Cardiac fibroblast (primary cell): ENCODE measurements around the gene PTPRG.

Experiments used
- DNase-seq, 2 donors: peaks; one replicate each; pipeline versions ENCODE4 v3.0.0 to v3.0.0-alpha.2; 2010; ENCODE audit warnings: low read depth in 2 of 2
- H3K4me3 ChIP-seq, 2 donors: replicated peaks in 1 of 2; 1 replicate in 1 of 2; 2 replicates in 1 of 2; pipeline ENCODE4 v1.5.1; 2011; ENCODE audit warnings: low read depth in 2 of 2, low read length in 2 of 2, mild to moderate bottlenecking in 2 of 2, moderate library complexity in 1 of 2
- TF ChIP-seq, protein P1 (sequence below): IDR thresholded peaks from one replicate; pipeline ENCODE4 v1.5.1; 2011; ENCODE audit warnings: low read depth, mild to moderate bottlenecking, low read length, inconsistent platforms

The PTPRG gene

DNA sequence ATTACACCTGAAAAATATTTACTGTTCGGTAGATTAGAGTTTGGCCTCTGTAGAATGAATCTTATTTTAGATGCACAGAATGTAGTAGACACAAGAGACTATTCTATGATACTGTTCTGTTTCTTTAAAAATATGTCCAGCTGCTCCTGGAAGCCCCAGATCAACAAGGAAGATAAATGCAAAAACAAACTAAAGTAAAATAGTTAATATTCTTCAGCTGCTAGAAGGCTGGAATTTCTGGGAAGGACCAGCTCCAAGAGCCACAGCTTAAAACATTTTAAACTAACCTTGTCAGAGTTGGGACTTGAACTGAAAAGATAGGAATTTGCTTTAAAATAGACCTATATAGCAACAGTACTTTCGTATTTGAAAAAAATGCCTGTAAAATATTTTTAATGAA lies 277.9 kb downstream of the PTPRG start:
- no peak overlapping the region for H3K4me3 ChIP-seq
- no peak for DNase-seq
- TF ChIP-seq, protein P1, sequence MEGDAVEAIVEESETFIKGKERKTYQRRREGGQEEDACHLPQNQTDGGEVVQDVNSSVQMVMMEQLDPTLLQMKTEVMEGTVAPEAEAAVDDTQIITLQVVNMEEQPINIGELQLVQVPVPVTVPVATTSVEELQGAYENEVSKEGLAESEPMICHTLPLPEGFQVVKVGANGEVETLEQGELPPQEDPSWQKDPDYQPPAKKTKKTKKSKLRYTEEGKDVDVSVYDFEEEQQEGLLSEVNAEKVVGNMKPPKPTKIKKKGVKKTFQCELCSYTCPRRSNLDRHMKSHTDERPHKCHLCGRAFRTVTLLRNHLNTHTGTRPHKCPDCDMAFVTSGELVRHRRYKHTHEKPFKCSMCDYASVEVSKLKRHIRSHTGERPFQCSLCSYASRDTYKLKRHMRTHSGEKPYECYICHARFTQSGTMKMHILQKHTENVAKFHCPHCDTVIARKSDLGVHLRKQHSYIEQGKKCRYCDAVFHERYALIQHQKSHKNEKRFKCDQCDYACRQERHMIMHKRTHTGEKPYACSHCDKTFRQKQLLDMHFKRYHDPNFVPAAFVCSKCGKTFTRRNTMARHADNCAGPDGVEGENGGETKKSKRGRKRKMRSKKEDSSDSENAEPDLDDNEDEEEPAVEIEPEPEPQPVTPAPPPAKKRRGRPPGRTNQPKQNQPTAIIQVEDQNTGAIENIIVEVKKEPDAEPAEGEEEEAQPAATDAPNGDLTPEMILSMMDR = no peak

DNA sequence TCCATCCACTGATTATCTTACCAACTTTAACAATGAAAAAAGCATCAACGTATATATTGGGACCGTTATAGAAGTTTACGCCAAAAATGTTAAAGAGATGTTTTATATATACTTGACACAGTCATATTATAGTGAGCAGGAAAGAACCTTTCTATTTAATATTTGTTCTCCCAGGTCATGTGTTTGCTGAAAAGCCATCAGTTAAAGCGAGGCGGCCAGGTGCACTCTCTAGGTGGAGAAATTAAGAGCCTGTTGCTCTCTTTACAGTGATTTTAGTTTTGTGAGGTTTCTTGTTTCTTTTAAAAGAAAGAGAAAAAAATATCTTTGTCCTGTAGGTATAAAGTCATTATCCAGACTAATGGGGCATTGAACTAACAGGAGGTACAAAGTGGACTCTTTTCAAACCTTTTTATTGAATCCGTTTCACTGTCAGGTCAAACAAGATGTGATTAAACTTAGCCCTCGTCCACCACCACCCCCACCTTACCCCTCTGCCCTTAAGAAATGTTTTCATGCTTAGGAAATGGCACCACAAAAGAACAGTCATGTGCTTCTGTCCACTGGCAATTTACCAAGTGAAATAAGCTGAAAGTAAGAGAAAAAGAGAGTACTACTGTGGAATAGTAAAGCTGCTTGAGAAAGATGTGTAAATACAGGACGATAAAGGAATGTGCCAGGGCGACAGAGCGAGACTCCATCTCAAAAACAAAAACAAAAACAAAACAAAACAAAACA lies 279.9 kb downstream of the PTPRG start:
- DNase-seq = peak; percentile 80 to 85
- H3K4me3 ChIP-seq = no peak overlapping the region
- TF ChIP-seq, protein P1 = no peak

DNA sequence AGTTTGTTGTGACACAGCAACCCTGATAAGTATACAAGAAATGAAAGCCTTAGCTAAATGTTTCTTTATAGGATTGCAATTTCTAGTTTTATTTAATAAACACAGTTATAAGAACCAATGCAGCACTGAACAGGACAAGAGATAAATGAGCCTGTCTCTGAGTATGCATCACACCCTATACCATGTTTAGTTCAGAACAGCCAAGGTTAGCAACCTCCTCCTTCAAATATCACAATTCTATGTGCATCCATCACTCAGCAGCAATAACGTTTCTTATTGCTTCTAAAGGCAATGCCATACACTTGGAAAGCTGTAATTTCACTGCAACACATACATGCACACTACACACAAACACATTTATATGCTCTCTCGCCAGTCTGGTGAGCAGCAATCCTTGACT lies 280.6 kb downstream of the PTPRG start:
- TF ChIP-seq, protein P1 = no peak
- no peak for DNase-seq
- no peak overlapping the region for H3K4me3 ChIP-seq

DNA sequence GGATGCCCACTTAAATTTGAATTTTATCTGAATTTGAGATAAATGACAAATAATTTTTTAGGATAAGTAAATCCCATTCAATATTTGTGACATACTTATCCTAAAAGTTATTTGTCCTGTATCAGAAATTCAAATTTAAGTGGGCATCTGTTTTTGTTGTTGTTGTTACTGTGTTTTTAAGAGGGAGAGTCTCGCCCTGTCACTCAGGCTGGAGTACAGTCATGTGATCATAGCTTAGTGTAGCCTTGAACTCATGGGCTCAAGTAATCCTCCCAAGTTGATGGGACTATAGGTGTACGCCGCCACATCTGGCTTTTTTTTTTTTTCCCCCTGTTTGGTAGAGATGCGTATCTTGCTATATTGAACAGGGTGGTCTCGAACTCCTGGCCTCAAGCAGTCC lies 283.0 kb downstream of the PTPRG start:
- no peak for DNase-seq
- H3K4me3 ChIP-seq = no peak overlapping the region
- TF ChIP-seq, protein P1 = no peak

DNA sequence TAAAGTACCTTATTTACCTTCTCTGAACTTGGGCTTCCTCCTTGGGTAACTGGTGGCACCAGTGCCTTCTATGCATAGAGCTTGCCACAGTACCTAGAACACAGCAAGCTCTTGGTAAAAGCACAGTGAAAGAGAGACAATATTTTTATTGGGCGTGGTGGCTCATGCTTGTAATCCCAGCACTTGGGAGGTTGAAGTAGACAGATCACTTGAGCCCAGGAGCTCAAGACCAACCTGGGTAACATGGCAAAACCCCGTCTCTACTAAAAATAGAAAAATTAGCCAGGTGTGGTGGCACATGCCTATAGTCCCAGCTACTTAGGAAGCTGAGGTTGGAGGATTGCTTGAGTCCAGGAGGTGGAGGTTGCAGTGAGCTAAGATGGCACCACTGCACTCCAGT lies 285.1 kb downstream of the PTPRG start:
- no peak overlapping the region for H3K4me3 ChIP-seq
- TF ChIP-seq, protein P1 = no peak
- DNase-seq = no peak

DNA sequence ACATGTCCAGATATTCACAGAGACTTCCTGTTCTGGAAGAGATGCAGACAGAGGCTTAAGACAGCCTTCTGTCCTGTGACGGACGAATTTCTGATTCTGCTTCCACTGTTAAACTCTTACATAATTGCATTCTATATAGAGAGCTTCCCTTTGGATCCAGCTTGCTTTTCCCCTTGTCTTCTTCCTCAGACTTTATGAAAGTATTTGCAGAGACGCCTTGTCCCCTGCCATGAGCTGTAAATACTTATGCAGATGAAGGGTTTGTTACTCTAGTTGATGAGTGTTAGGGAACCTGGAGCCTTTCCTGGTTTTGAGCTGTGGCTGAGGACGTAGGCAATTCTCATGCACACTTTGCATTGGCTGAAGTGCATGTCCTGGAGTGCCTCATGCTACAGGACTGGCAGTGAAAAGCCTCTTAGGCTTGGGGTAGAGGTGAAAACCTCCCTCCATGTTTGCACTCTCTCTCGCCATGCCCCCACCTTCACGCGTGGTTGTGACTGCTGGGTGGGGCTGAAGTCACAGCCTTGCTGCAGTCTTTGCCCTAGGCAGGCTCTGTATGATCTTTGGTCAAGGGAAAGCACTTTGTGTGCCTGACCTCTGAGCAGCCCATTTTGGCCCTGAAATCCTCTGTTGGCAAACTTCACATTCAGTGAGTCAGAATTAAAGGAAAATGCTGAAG lies 286.6 kb downstream of the PTPRG start:
- H3K4me3 ChIP-seq = no peak overlapping the region
- TF ChIP-seq, protein P1 = no peak
- peak; percentile 61 to 80 for DNase-seq

DNA sequence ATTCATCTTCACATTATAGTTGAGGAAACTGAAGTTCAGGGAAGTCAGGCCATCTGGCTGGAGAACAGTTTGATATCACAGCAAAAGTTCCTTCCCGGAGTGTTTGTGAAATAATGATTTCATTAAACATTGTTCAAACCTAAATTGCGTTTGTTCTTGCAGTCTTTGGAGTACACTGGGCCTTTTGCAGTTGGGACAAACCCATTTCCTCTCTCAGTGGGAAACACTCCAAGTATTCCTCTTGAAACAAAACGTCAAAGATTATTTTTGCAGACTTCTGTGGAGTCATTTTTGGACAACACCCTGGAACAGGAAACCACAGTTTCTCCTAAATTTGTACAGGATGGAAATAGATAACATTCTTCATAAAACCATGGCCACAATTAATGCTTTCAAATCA lies 287.5 kb downstream of the PTPRG start:
- TF ChIP-seq, protein P1 = no peak
- H3K4me3 ChIP-seq = no peak overlapping the region
- peak; percentile 87 to 98 for DNase-seq
